ENCODE results near the gene SYPL2.
"Not testable (repeated sequence)": the region's sequence is repeated elsewhere in the genome, so short reads cannot be mapped to it uniquely, and the experiment has no call there.

SYPL2 gene

GRCh38 chr1:109472779-109473178 lies 6.4 kb downstream of the SYPL2 start:
- DNase-seq = no peak

DNA sequence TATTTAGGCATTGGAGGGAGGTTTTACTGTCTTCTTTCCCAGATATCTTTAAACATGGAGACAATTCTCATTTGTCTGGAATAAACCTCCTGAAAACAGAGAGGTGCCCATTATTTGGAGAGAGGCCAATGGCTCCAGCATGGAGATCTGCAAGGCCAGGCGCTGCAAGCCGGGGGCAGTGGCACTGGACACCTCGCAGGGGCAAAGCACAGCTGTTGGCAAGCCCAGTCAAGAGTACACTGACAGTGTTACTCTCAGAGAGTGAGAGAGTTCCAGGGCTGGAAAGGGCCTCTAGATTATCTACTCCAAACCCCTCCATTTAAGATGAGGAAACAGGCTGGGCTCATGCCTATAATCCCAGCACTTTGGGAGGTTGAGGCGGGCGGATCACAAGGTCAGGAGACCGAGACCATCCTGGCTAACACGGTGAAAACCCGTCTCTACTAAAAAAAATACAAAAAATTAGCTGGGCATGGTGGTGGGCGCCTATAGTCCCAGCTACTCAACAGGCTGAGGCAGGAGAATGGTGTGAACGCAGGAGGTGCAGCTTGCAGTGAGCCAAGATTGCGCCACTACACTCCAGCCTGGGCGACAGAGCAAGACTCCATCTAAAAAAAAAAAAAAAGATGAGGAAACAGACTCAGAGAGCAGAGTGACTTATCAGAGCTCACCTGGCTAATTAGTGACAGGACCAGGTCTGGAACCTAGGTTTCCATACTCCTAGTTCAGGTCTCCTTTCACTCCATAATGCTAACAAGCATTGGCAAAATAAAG lies 7.1 kb downstream of the SYPL2 start:
- not testable (repeated sequence) for DNase-seq

DNA sequence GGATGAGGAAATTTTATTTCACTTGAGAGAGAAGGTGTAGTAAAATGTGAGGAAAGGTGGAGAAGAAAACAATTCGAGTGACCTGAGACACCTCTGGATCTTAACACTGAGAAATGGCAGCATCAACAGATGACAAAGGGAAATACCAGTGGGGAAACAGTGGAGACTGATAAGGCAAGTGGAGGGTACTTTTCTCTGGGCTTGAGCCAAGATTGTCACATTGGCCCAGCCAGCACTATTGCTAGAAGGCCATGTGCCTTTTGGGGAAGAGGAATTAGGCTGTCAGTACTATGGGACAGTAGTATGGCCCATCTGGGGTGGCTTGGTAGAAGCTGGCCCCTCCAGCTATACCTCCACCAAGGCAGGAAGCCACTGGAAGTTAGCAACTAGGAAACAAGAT lies 8.4 kb downstream of the SYPL2 start:
- no peak for DNase-seq

DNA sequence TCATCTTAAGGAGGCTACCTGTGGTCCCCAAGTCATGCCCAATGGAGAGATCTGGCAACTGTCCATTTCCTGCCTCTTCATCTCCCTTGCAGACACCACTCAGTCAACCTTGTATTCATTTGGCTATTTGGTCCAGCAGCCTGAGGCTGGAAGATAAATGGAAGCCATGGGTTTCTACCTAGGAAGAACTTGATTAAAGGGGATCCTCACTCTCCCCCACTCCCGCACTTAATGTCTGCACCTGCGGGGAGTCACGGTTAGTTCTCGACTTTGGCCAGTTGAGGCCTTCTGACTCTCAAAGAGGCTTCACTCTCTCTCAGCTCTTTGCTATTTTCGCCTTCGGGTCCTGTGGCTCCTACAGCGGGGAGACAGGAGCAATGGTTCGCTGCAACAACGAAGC lies 8.9 kb downstream of the SYPL2 start:
- no peak for DNase-seq

DNA sequence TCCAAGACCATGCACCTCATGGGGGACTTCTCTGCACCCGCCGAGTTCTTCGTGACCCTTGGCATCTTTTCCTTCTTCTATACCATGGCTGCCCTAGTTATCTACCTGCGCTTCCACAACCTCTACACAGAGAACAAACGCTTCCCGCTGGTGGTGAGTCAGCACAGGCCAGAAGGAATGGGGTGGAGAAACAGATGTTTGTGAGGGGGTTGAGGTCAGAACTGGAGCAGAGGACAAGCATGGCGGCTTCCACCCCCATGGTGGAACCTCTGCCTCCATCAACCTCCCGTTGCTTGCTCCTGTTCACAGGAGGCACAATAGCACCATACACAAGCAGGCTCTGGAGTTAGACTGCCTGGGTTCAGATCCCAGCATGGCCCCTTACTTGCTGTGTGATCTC lies 10.5 kb downstream of the SYPL2 start:
- DNase-seq = no peak

GRCh38 chr1:109477821-109478220 lies 11.5 kb downstream of the SYPL2 start:
- DNase-seq = no peak

- no peak for DNase-seq
These were observed 12.5 kb downstream of the SYPL2 start for GRCh38 chr1:109478806-109479205.

GRCh38 chr1:109479311-109479710 lies 13.0 kb downstream of the SYPL2 start:
- DNase-seq = no peak

GRCh38 chr1:109479901-109480300 lies 13.6 kb downstream of the SYPL2 start:
- no peak for DNase-seq

GRCh38 chr1:109481646-109482045 lies 15.3 kb downstream of the SYPL2 start:
- DNase-seq = no peak

DNA sequence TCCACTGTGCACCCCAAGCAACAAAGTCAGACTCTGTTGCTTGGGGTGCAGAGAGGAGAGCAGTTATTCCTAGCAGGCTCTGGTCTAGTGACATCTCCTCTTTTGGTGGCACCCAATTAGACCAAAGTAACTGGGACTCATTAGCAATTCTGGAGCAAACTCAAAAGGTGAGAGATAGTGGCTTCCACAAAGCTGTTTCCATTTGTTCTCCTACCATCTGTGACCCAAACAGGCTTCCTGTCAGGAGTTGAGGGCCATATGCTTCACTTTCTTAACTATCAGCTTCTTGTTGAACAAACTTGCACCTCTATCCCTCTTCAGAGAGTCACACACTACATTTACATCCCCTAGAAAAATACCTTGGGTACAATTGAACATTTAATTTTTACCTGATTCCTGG lies 15.9 kb downstream of the SYPL2 start:
- DNase-seq = no peak

DNA sequence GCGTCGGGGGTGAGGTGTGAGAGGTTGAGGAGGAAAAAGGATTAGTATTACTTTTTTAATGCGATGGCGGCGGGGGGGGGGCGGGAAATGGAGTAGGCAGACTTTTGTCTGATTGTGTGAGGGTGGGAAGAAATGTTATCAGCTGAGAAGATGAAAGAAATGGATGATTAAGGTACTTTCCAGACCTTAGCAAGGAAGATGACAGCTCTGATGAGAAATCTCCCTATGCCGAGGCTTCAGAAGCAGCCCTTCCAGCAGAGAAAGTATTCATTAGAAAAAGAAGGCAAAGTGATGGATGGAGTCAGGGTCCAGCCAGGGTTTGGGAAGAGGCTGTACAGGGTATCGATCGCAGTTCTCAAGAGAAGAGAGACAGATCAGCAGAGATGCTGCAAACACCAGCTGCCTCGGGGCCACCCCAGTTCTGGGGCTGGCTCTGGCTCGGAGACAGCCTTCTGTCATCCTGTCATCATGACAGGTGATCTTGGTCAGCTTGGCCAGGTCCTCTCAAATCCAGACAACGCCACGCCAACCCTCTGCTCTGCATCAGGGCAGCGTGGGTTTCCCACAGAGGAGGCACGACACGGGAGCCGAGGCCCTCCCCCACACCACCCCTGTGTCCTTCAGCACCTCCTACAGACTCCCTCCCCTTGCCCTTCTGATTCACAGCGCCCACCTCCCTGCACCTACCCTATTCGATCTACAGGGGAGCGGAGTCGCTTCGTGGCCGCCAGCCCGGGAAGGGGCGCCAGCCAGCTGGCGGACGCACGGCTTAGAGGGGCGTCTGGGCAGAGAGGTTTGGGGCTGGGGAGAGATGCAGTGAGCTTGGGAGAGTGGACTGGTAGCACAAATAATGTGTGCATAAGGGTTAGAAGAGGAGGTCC lies 16.7 kb downstream of the SYPL2 start:
- DNase-seq = peak; percentile 93

DNA sequence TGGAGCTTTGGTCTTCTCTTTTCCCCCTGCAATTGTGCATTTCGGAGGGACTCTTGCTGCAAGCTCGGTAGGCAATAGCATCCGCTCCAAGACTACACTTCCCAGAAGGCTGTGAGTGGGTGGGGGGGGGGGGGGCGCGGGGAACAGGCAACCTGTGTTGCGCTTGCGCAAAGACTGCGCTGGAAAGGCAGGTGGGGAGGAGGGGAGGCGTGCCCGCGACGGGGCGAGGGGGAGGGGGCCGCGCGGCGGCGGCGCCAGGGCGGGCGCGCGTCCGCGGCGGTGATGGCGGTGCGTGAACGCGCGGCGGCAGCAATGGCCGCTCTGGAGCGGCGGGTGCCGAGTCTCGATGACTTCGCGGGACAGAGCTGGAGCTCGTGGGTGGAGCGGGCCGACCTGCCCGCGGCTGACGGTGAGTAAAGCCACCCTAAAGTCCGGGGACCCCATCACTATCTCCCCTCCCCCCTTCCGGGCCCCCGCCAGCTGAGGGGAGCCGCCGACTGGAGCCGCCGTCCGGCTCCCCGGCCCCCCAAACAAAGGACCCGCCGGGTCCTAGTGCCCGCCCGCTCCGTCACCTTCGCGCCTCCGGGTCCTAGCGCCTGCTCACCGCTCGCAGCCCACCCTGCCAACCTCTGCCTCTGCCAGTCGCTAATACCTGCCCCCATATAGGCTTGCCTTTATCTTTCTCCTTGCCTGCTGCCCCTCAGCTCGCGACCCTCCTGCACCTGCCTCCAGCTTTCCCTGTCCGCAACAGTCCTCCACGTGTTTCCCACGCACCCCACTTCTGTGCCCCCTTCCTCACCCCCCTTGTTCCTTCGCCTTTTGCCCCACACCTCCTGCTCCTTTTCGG lies 17.5 kb downstream of the SYPL2 start, which contains the start of gene ATXN7L2:
ATXN7L2 (plus strand) TSS at position 234 of the 847 bp plus-strand sequence; CDS start at position 283, 49 bp downstream.
- DNase-seq = peak; percentile 96

- DNase-seq = no peak
These were observed 18.2 kb downstream of the SYPL2 start for GRCh38 chr1:109484519-109484975.

DNA sequence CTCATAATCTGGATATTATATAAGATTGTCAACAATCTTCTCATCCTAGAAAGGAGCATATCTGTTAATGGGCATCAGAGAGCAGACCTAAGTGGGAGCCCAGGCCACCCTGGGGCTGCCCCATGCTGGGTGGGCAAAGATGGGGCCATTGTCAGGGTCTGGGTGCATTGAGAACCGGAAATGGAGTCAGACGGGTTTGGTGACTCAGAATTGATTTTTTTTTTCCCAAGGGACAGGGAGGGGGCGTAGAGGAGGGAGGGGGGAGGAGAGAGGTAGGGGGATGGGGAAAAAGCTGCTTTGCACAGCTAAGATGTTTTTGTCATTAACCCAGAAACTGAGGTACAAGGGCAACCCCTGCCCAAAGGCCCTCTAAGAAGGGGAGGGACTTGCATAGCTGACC lies 18.7 kb downstream of the SYPL2 start:
- DNase-seq = no peak

DNA sequence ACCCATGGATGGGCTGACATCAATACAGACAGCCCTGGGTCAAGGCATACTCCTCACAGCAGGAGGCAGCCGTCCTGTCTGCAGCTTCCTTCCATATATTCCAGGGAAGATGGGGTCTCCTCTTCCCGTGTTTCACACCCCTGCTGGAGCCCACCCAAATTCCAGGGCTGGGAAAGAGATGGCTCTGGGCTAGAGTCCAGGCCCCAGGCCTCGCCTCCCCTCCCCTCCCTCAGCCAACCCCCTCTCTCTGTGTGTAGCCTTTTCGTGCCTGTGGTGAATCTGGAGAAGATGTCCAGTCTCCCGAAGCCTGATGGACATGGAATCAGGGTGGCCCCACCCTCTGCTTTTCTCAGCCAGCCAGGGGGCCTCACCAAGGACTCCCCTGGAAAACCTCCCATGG lies 20.9 kb downstream of the SYPL2 start:
- DNase-seq = no peak

DNA sequence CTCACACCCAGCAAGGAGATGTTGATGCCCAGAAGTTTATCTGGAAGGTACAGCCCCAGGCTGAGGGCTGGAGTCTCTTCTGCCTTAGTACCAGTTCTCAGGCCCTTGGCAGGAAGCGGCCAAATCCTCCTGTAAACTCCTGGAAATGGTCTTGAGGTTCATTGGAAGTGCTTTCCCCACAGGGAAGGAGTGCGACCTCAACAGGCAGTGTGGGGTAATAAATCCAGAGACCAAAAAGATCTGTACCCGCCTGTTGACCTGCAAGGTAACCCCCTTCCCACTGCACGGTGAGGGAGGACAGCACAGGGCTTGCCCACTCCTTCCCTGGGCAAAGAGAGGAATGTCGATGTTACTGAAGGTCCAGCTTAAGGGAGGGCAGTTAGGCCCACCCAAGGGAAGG lies 21.9 kb downstream of the SYPL2 start:
- DNase-seq = no peak

DNA sequence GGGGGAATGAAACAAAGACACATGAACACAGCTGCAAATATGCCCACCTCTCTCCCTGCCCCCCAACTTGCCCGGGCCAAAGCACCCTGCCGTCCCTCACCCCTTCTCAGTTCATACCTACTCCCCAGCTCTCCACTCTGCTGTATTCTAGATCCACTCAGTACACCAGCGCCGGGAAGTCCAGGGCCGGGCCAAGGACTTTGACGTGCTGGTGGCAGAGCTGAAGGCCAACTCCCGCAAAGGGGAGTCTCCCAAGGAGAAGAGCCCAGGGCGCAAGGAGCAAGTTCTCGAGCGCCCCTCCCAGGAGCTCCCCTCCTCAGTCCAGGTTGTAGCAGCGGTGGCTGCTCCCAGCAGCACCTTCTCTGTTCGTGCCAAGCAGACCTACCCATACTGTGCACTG lies 22.4 kb downstream of the SYPL2 start:
- DNase-seq = no peak

- DNase-seq = peak; percentile 50
These were observed 23.9 kb downstream of the SYPL2 start for GRCh38 chr1:109490029-109490933.

- no peak for DNase-seq
These were observed 24.6 kb downstream of the SYPL2 start for GRCh38 chr1:109490934-109491302.

DNA sequence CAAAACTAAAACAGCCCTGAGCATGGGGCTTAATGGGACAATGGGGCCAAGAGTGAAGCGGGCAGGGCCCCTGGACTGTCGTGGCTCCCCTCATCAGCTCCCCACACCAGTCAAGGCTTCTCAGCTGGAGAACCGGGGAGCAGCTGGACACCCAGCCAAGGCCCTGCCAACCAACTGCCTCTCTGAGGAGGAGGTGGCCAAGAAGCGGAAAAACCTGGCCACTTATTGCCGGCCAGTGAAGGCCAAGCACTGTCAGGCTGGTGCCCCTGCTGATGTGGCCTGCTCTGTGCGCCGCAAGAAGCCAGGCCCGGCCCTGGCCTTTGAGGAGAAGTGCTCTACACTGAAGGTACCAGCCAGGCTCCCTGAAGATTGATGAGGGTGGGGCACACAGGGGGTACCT lies 25.0 kb downstream of the SYPL2 start:
- no peak for DNase-seq

DNA sequence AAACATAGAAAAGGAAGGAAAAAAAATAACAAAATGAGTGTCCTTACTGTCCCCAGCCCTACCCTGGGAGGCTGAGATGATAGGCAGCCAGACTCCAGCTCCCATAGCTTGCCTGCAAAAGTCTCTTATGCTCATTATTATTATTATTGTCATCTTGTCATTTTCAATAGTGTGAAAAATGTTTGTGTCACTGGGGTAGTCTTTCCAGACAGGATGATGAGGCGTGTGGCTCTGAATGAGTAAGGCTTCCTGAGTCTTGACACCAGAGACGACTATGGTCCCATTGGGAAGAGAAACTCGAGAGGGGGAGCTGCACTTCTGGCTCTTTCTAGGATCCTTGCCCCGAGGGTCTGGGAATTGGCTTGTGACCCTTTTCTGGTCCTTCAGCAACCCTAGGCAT lies 26.4 kb downstream of the SYPL2 start:
- DNase-seq = no peak
